ENCODE results near the gene MISP.

GRCh38 chr19:718251-718951 is 32.5 kb upstream of the MISP start:
- TF ChIP-seq, protein P1, sequence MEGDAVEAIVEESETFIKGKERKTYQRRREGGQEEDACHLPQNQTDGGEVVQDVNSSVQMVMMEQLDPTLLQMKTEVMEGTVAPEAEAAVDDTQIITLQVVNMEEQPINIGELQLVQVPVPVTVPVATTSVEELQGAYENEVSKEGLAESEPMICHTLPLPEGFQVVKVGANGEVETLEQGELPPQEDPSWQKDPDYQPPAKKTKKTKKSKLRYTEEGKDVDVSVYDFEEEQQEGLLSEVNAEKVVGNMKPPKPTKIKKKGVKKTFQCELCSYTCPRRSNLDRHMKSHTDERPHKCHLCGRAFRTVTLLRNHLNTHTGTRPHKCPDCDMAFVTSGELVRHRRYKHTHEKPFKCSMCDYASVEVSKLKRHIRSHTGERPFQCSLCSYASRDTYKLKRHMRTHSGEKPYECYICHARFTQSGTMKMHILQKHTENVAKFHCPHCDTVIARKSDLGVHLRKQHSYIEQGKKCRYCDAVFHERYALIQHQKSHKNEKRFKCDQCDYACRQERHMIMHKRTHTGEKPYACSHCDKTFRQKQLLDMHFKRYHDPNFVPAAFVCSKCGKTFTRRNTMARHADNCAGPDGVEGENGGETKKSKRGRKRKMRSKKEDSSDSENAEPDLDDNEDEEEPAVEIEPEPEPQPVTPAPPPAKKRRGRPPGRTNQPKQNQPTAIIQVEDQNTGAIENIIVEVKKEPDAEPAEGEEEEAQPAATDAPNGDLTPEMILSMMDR (IDR thresholded peaks at IDR 0.05 in 2 of 3, conservative IDR thresholded peaks at IDR 0.05 in 1 of 3; ENCODE audit: insufficient read depth in 2 of 3, low read depth in 1 of 3, low read length in 3 of 3) = no peak
- no peak for TF ChIP-seq CBX8 (IDR thresholded peaks at IDR 0.05; ENCODE audit: borderline replicate concordance, extremely low read depth, low read depth, low read length, poor library complexity, severe bottlenecking)
- TF ChIP-seq PCBP1 (IDR thresholded peaks at IDR 0.05; ENCODE audit: low read depth, low read length, poor library complexity, severe bottlenecking) = no peak
- TF ChIP-seq NFYB (IDR thresholded peaks at IDR 0.05; ENCODE audit: extremely low read depth, insufficient read length) = no peak
- TF ChIP-seq MAZ (CRISPR knock-in tag; conservative IDR thresholded peaks at IDR 0.05 in 1 of 2, IDR thresholded peaks at IDR 0.05 in 1 of 2) = no peak
- no peak for TF ChIP-seq ZBTB17 (CRISPR knock-in tag; IDR thresholded peaks at IDR 0.05)
- TF ChIP-seq ZNF23 (CRISPR knock-in tag; IDR thresholded peaks at IDR 0.05) = no peak
- TF ChIP-seq HCFC1 (IDR thresholded peaks at IDR 0.05; ENCODE audit: low read depth, low read length) = no peak
- no peak for TF ChIP-seq GATAD2B (IDR thresholded peaks at IDR 0.05; ENCODE audit: borderline replicate concordance)
- no peak for TF ChIP-seq BCLAF1 (IDR thresholded peaks at IDR 0.05; ENCODE audit: borderline replicate concordance in 1 of 2, control insufficient read depth in 1 of 2, low read depth in 2 of 2, low read length in 1 of 2)
- TF ChIP-seq, protein P2, sequence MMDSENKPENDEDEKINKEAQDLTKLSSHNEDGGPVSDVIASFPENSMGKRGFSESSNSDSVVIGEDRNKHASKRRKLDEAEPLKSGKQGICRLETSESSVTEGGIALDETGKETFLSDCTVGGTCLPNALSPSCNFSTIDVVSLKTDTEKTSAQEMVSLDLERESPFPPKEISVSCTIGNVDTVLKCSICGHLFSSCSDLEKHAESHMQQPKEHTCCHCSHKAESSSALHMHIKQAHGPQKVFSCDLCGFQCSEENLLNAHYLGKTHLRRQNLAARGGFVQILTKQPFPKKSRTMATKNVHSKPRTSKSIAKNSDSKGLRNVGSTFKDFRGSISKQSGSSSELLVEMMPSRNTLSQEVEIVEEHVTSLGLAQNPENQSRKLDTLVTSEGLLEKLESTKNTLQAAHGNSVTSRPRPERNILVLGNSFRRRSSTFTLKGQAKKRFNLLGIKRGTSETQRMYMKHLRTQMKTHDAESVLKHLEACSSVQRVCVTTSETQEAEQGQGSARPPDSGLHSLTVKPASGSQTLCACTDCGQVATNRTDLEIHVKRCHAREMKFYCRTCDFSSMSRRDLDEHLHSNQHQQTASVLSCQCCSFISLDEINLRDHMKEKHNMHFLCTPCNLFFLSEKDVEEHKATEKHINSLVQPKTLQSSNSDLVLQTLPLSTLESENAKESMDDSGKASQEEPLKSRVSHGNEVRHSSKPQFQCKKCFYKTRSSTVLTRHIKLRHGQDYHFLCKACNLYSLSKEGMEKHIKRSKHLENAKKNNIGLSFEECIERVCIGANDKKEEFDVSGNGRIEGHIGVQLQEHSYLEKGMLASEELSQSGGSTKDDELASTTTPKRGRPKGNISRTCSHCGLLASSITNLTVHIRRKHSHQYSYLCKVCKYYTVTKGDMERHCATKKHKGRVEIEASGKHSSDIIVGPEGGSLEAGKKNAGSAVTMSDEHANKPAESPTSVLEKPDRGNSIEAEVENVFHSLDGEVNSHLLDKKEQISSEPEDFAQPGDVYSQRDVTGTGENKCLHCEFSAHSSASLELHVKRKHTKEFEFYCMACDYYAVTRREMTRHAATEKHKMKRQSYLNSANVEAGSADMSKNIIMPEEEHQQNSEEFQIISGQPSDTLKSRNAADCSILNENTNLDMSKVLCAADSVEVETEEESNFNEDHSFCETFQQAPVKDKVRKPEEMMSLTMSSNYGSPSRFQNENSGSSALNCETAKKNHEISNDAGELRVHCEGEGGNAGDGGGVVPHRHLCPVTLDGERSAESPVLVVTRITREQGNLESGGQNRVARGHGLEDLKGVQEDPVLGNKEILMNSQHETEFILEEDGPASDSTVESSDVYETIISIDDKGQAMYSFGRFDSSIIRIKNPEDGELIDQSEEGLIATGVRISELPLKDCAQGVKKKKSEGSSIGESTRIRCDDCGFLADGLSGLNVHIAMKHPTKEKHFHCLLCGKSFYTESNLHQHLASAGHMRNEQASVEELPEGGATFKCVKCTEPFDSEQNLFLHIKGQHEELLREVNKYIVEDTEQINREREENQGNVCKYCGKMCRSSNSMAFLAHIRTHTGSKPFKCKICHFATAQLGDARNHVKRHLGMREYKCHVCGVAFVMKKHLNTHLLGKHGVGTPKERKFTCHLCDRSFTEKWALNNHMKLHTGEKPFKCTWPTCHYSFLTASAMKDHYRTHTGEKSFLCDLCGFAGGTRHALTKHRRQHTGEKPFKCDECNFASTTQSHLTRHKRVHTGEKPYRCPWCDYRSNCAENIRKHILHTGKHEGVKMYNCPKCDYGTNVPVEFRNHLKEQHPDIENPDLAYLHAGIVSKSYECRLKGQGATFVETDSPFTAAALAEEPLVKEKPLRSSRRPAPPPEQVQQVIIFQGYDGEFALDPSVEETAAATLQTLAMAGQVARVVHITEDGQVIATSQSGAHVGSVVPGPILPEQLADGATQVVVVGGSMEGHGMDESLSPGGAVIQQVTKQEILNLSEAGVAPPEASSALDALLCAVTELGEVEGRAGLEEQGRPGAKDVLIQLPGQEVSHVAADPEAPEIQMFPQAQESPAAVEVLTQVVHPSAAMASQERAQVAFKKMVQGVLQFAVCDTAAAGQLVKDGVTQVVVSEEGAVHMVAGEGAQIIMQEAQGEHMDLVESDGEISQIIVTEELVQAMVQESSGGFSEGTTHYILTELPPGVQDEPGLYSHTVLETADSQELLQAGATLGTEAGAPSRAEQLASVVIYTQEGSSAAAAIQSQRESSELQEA (IDR thresholded peaks at IDR 0.05; ENCODE audit: low read depth) = no peak
- TF ChIP-seq JUN (IDR thresholded peaks at IDR 0.05; ENCODE audit: borderline replicate concordance, low read depth, low read length) = no peak
- TF ChIP-seq JUN (CRISPR knock-in tag; IDR thresholded peaks at IDR 0.05; ENCODE audit: borderline replicate concordance) = no peak
- TF ChIP-seq TRIM25 (IDR thresholded peaks at IDR 0.05; ENCODE audit: borderline replicate concordance) = no peak
- TF ChIP-seq JUNB (CRISPR knock-in tag; conservative IDR thresholded peaks at IDR 0.05) = no peak
